H9 (cell line): Measurements from ENCODE around the gene DGKG. TPM values are rescaled to one million over a fixed set of nuclear protein-coding genes. Genes with fewer than 3 reads are reported as not detected.

Experiments
- DNase-seq: peaks from one replicate; pipeline ENCODE4 v3.0.0-alpha.2; 2017
- H2AFZ ChIP-seq: one replicate; pipeline ENCODE4 v1.6.1; 2013; ENCODE audit warnings: mild to moderate bottlenecking, low read length, control low read depth, moderate library complexity
- H2AK5ac ChIP-seq: 2 replicates; pipeline ENCODE4 v1.6.1; 2013; ENCODE audit warnings: low read length, control low read depth, mixed read lengths; ENCODE audit not compliant: insufficient read length
- H2BK120ac ChIP-seq: one replicate; pipeline ENCODE4 v1.6.1; 2013; ENCODE audit warnings: low read depth, mild to moderate bottlenecking, low read length, control low read depth, inconsistent platforms; ENCODE audit not compliant: poor library complexity, severe bottlenecking
- H2BK12ac ChIP-seq: 2 replicates; pipeline ENCODE4 v1.6.1; 2013; ENCODE audit warnings: low read length, control low read depth, mixed read lengths, low read depth; ENCODE audit not compliant: insufficient read length
- H2BK15ac ChIP-seq: 2 replicates; pipeline ENCODE4 v1.6.1; 2013; ENCODE audit warnings: low read depth, low read length, control low read depth
- H2BK20ac ChIP-seq: one replicate; pipeline ENCODE4 v1.6.1; 2013; ENCODE audit warnings: low read depth, mild to moderate bottlenecking, low read length, control low read depth, inconsistent platforms; ENCODE audit not compliant: poor library complexity, severe bottlenecking
- H2BK5ac ChIP-seq: 2 replicates; pipeline ENCODE4 v1.6.1; 2013; ENCODE audit warnings: low read length, control low read depth, mixed read lengths; ENCODE audit not compliant: insufficient read length
- H3K14ac ChIP-seq: 2 replicates; pipeline ENCODE4 v1.6.1; 2013; ENCODE audit warnings: low read length, control low read depth; ENCODE audit not compliant: insufficient read depth
- H3K18ac ChIP-seq: 2 replicates; pipeline ENCODE4 v1.6.1; 2013; ENCODE audit warnings: low read depth, mild to moderate bottlenecking, mixed read lengths, low read length, control low read depth; ENCODE audit not compliant: insufficient read length
- H3K23ac ChIP-seq: 2 replicates; pipeline ENCODE4 v1.6.1; 2013; ENCODE audit warnings: low read length, control low read depth, mixed read lengths, low read depth; ENCODE audit not compliant: insufficient read length
- H3K23me2 ChIP-seq: 2 replicates; pipeline ENCODE4 v1.6.1; 2013; ENCODE audit warnings: low read depth, mild to moderate bottlenecking, mixed read lengths, low read length, control low read depth; ENCODE audit not compliant: insufficient read length, poor library complexity, severe bottlenecking
- H3K27ac ChIP-seq: 2 replicates; pipeline ENCODE4 v1.5.1; 2013; ENCODE audit warnings: low read length, control low read depth, mixed read lengths, low read depth; ENCODE audit not compliant: insufficient read length
- H3K27me3 ChIP-seq: 2 replicates; pipeline ENCODE4 v1.6.1; 2013; ENCODE audit warnings: low read length, control low read depth, inconsistent platforms; ENCODE audit not compliant: insufficient read depth
- H3K4ac ChIP-seq: 2 replicates; pipeline ENCODE4 v1.6.1; 2013; ENCODE audit warnings: low read depth, mild to moderate bottlenecking, control low read depth, inconsistent platforms, low read length, moderate library complexity
- H3K4me1 ChIP-seq: 2 replicates; pipeline ENCODE4 v1.6.1; 2013; ENCODE audit warnings: low read length, control low read depth, inconsistent platforms; ENCODE audit not compliant: insufficient read depth
- H3K4me2 ChIP-seq: 2 replicates; pipeline ENCODE4 v1.6.1; 2013; ENCODE audit warnings: low read length, control low read depth, mixed read lengths; ENCODE audit not compliant: insufficient read length, insufficient read depth
- H3K56ac ChIP-seq: 2 replicates; pipeline ENCODE4 v1.6.1; 2013; ENCODE audit warnings: low read depth, mild to moderate bottlenecking, mixed read lengths, low read length, control low read depth; ENCODE audit not compliant: insufficient read length
- H3K79me1 ChIP-seq: 2 replicates; pipeline ENCODE4 v1.6.1; 2013; ENCODE audit warnings: low read depth, mild to moderate bottlenecking, moderate library complexity, low read length, control low read depth, inconsistent platforms; ENCODE audit not compliant: insufficient read depth, poor library complexity, severe bottlenecking
- H3K79me2 ChIP-seq: 2 replicates; pipeline ENCODE4 v1.6.1; 2013; ENCODE audit warnings: low read length, control low read depth, inconsistent platforms; ENCODE audit not compliant: insufficient read depth
- H3K9ac ChIP-seq: 2 replicates; pipeline ENCODE4 v1.6.1; 2013; ENCODE audit warnings: low read length, control low read depth, mixed read lengths; ENCODE audit not compliant: insufficient read length; ENCODE audit errors: extremely low read depth
- H3K9me3 ChIP-seq: one replicate; pipeline ENCODE4 v1.6.1; 2013; ENCODE audit warnings: low read depth, low read length, inconsistent platforms; ENCODE audit not compliant: control insufficient read depth
- H3T11ph ChIP-seq: one replicate; pipeline ENCODE4 v1.6.1; 2013; ENCODE audit warnings: mild to moderate bottlenecking, low read length, control low read depth, inconsistent platforms
- H4K20me1 ChIP-seq: one replicate; pipeline ENCODE4 v1.6.1; 2013; ENCODE audit not compliant: control insufficient read depth, insufficient read length, insufficient read depth
- H4K5ac ChIP-seq: 2 replicates; pipeline ENCODE4 v1.6.1; 2013; ENCODE audit warnings: low read depth, mild to moderate bottlenecking, mixed read lengths, low read length, control low read depth; ENCODE audit not compliant: insufficient read length
- H4K8ac ChIP-seq: replicated peaks from 2 replicates; pipeline ENCODE4 v1.6.1; 2013; ENCODE audit warnings: low read length, control low read depth, mixed read lengths, low read depth; ENCODE audit not compliant: insufficient read length
- H4K91ac ChIP-seq: 2 replicates; pipeline ENCODE4 v1.6.1; 2013; ENCODE audit warnings: low read depth, mild to moderate bottlenecking, moderate library complexity, mixed read lengths, low read length, control low read depth; ENCODE audit not compliant: insufficient read length
- H3K27ac Mint-ChIP-seq, 3 experiments: 2 replicates in 2 of 3; 3 replicates in 1 of 3; pipeline ENCODE4 v1.8.0; 2020 to 2021; ENCODE audit warnings: mixed read lengths in 3 of 3, mild to moderate bottlenecking in 1 of 3, moderate library complexity in 1 of 3
- H3K27me3 Mint-ChIP-seq: 2 replicates; pipeline ENCODE4 v1.8.0; 2021; ENCODE audit warnings: low read depth, mild to moderate bottlenecking, moderate library complexity, mixed read lengths
- H3K36me3 Mint-ChIP-seq, 3 experiments: 2 replicates in 2 of 3; 3 replicates in 1 of 3; pipeline ENCODE4 v1.8.0; 2020 to 2021; ENCODE audit warnings: low read depth in 3 of 3, mixed read lengths in 3 of 3; ENCODE audit not compliant: insufficient read depth in 1 of 3
- H3K4me1 Mint-ChIP-seq, 2 experiments: 2 replicates each; pipeline ENCODE4 v1.8.0; 2020; ENCODE audit warnings: mixed read lengths in 2 of 2
- H3K4me3 Mint-ChIP-seq, 2 experiments: 2 replicates in 1 of 2; 3 replicates in 1 of 2; pipeline ENCODE4 v1.8.0; 2020 to 2021; ENCODE audit warnings: mild to moderate bottlenecking in 2 of 2, mixed read lengths in 2 of 2, moderate library complexity in 1 of 2
- H3K9me3 Mint-ChIP-seq, 2 experiments: 2 replicates in 1 of 2; 3 replicates in 1 of 2; pipeline ENCODE4 v1.8.0; 2020; ENCODE audit warnings: mild to moderate bottlenecking in 2 of 2, mixed read lengths in 2 of 2, moderate library complexity in 1 of 2
- WGBS: extraction: QIAGEN DNeasy Blood & Tissue Kit; methylation state at CpG from one replicate; pipeline ENCODE4 v1.1.7; 2013; ENCODE audit warnings: missing lambda C conversion rate, low lambda C conversion rate, mixed read lengths; ENCODE audit not compliant: insufficient read length; ENCODE audit errors: extremely low coverage; 5-methylcytosine and 5-hydroxymethylcytosine counted together
- total RNA-seq: library from RNA; stranded (reverse); gene quantifications from 2 replicates; pipeline ENCODE4 v1.2.1, GENCODE V29; 2021
- TF ChIP-seq, protein P1 (sequence below): fragments of 200-600 bp; sonication (generic); conservative IDR thresholded peaks from 3 replicates; pipeline ENCODE4 v1.8.0; 2021; ENCODE audit warnings: antibody characterized with exemption, mild to moderate bottlenecking

DGKG gene
- total RNA-seq, 1 experiment from 2014 or later: not detected

- H2BK15ac ChIP-seq: no peak overlapping the region
- H2AK5ac ChIP-seq: no peak overlapping the region
- H3K4me2 ChIP-seq: no peak overlapping the region
- TF ChIP-seq, protein P1, sequence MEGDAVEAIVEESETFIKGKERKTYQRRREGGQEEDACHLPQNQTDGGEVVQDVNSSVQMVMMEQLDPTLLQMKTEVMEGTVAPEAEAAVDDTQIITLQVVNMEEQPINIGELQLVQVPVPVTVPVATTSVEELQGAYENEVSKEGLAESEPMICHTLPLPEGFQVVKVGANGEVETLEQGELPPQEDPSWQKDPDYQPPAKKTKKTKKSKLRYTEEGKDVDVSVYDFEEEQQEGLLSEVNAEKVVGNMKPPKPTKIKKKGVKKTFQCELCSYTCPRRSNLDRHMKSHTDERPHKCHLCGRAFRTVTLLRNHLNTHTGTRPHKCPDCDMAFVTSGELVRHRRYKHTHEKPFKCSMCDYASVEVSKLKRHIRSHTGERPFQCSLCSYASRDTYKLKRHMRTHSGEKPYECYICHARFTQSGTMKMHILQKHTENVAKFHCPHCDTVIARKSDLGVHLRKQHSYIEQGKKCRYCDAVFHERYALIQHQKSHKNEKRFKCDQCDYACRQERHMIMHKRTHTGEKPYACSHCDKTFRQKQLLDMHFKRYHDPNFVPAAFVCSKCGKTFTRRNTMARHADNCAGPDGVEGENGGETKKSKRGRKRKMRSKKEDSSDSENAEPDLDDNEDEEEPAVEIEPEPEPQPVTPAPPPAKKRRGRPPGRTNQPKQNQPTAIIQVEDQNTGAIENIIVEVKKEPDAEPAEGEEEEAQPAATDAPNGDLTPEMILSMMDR: no peak
- H3K27me3 ChIP-seq: no peaks in the 10 kb centered on the region
- no peak overlapping the region for H2BK12ac ChIP-seq
- Mint-ChIP-seq H3K27ac (no peak overlapping the region), H3K4me3 (no peak overlapping the region), H3K36me3 (no peaks in the 10 kb centered on the region), H3K9me3 (no peaks in the 10 kb centered on the region), H3K4me1 (no peaks in the 10 kb centered on the region), H3K27me3 (peaks cover 51% of the 10 kb centered on the region)
- no peak overlapping the region for H2BK20ac ChIP-seq
- no peak overlapping the region for H3T11ph ChIP-seq
- H4K91ac ChIP-seq: no peak overlapping the region
- no peak overlapping the region for H3K9ac ChIP-seq
- no peak overlapping the region for H4K8ac ChIP-seq
- no peaks in the 10 kb centered on the region for H3K23me2 ChIP-seq
- no peak overlapping the region for H4K5ac ChIP-seq
- H2BK5ac ChIP-seq: no peak overlapping the region
- no peak overlapping the region for H3K56ac ChIP-seq
- no peak overlapping the region for H2BK120ac ChIP-seq
- H3K4ac ChIP-seq: no peak overlapping the region
- no peaks in the 10 kb centered on the region for H3K9me3 ChIP-seq
- no peak overlapping the region for H3K18ac ChIP-seq
- H3K79me2 ChIP-seq: no peaks in the 10 kb centered on the region
- no peak overlapping the region for H3K14ac ChIP-seq
- no peak for DNase-seq
- no peak overlapping the region for H3K27ac ChIP-seq
- no peak overlapping the region for H3K23ac ChIP-seq
- H3K4me1 ChIP-seq: no peaks in the 10 kb centered on the region
- no peaks in the 10 kb centered on the region for H3K79me1 ChIP-seq
- no peaks in the 10 kb centered on the region for H4K20me1 ChIP-seq
- WGBS: no CpG with 5 or more reads among the region's 3 CpGs
- H2AFZ ChIP-seq: no peak overlapping the region
Measured at GRCh38 chr3:186369217-186369616, 7.2 kb upstream of the DGKG start.
